HepG2 (cell line): ENCODE results near the gene PRDX6. TPM values are rescaled to one million over a fixed set of nuclear protein-coding genes. Genes with fewer than 3 reads are reported as not detected.
A peak's percentile ranks its signal among the peaks of the same experiment; 100 is the strongest.

Source experiments
- CENPX ChIP-seq: sonication (generic); formaldehyde crosslinking; IDR thresholded peaks from 2 replicates; pipeline ENCODE4 v1.9.0; 2021; ENCODE audit warnings: mild to moderate bottlenecking, missing genetic modification reagents, moderate library complexity
- EZH2 ChIP-seq: conservative IDR thresholded peaks from 2 replicates; pipeline ENCODE4 v1.6.1; 2012; ENCODE audit warnings: mild to moderate bottlenecking, low read depth, low read length, moderate library complexity
- GFI1 ChIP-seq: sonication (generic); formaldehyde crosslinking; IDR thresholded peaks from 2 replicates; pipeline ENCODE4 v1.5.0; 2020; ENCODE audit warnings: missing genetic modification reagents, mild to moderate bottlenecking, borderline replicate concordance
- GMEB1 ChIP-seq: sonication (generic); formaldehyde crosslinking; IDR thresholded peaks from 2 replicates; pipeline ENCODE4 v1.5.1; 2020; ENCODE audit warnings: missing genetic modification reagents, mild to moderate bottlenecking, borderline replicate concordance
- HCFC1 ChIP-seq: fragments of 150-350 bp; IDR thresholded peaks from 2 replicates; pipeline ENCODE4 v1.6.1; 2014; ENCODE audit warnings: low read depth, low read length
- HDAC2 ChIP-seq: sonication (generic); formaldehyde crosslinking; IDR thresholded peaks from 2 replicates; pipeline ENCODE4 v1.4.0; 2020; ENCODE audit warnings: missing genetic modification reagents
- HIC2 ChIP-seq: sonication (generic); formaldehyde crosslinking; IDR thresholded peaks from 2 replicates; pipeline ENCODE4 v1.9.0; 2022; ENCODE audit warnings: low read depth, missing genetic modification reagents
- KAT8 ChIP-seq: IDR thresholded peaks from 2 replicates; pipeline ENCODE4 v1.6.1; 2016; ENCODE audit warnings: missing genetic modification reagents, missing compliant biosample characterization
- MED13 ChIP-seq: sonication (generic); formaldehyde crosslinking; IDR thresholded peaks from 2 replicates; pipeline ENCODE4 v1.5.0; 2020; ENCODE audit warnings: missing genetic modification reagents
- NFATC3 ChIP-seq: sonication (generic); formaldehyde crosslinking; IDR thresholded peaks from 2 replicates; pipeline ENCODE4 v1.5.1; 2020; ENCODE audit warnings: mild to moderate bottlenecking, missing genetic modification reagents
- RARA ChIP-seq: IDR thresholded peaks from 2 replicates; pipeline ENCODE4 v1.6.1; 2016; ENCODE audit warnings: missing genetic modification reagents, missing compliant biosample characterization
- SATB2 ChIP-seq: sonication (generic); formaldehyde crosslinking; IDR thresholded peaks from 2 replicates; pipeline ENCODE4 v1.5.0; 2020; ENCODE audit warnings: missing genetic modification reagents
- TCF7L2 ChIP-seq: IDR thresholded peaks from 2 replicates; pipeline ENCODE4 v1.6.1; 2011; ENCODE audit warnings: mild to moderate bottlenecking, low read depth, low read length, moderate library complexity
- U2AF1 ChIP-seq: fragments of 200-400 bp; formaldehyde crosslinking; optimal IDR thresholded peaks from 2 replicates; pipeline ENCODE3; 2017; ENCODE audit warnings: mild to moderate bottlenecking, low read depth, low read length
- ZBTB37 ChIP-seq: sonication (generic); formaldehyde crosslinking; IDR thresholded peaks from 2 replicates; pipeline ENCODE4 v1.4.0; 2020; ENCODE audit warnings: mild to moderate bottlenecking, missing genetic modification reagents
- ZNF275 ChIP-seq: sonication (generic); formaldehyde crosslinking; IDR thresholded peaks from 2 replicates; pipeline ENCODE4 v1.8.0; 2022; ENCODE audit warnings: missing genetic modification reagents, mild to moderate bottlenecking, inconsistent platforms, borderline replicate concordance
- ZNF432 ChIP-seq: sonication (generic); formaldehyde crosslinking; IDR thresholded peaks from 2 replicates; pipeline ENCODE4 v1.5.0; 2020; ENCODE audit warnings: missing genetic modification reagents, mild to moderate bottlenecking, borderline replicate concordance
- ZNF451 ChIP-seq: sonication (generic); formaldehyde crosslinking; IDR thresholded peaks from 2 replicates; pipeline ENCODE4 v1.5.0; 2020; ENCODE audit warnings: mild to moderate bottlenecking, missing genetic modification reagents
- ZNF572 ChIP-seq: sonication (generic); formaldehyde crosslinking; IDR thresholded peaks from 2 replicates; pipeline ENCODE4 v1.5.1; 2020; ENCODE audit warnings: mild to moderate bottlenecking, missing genetic modification reagents
- ZNF788 ChIP-seq: sonication (generic); formaldehyde crosslinking; IDR thresholded peaks from 2 replicates; pipeline ENCODE4 v1.5.0; 2020; ENCODE audit warnings: mild to moderate bottlenecking, missing genetic modification reagents, borderline replicate concordance
- ZSCAN22 ChIP-seq: sonication (generic); formaldehyde crosslinking; IDR thresholded peaks from 2 replicates; pipeline ENCODE4 v1.4.0; 2020; ENCODE audit warnings: mild to moderate bottlenecking, missing genetic modification reagents
- ZSCAN25 ChIP-seq: sonication (generic); formaldehyde crosslinking; IDR thresholded peaks from 2 replicates; pipeline ENCODE4 v1.8.0; 2022; ENCODE audit warnings: mild to moderate bottlenecking, missing genetic modification reagents
- polyA plus RNA-seq, 8 experiments: library from polyadenylated mRNA; depleted of rRNA in 3 of 8; stranded (reverse) in 7 of 8; unstranded in 1 of 8; fragments of >200 nt; fragmentation: Illumina TruSeq in 4 of 8; extraction: Trizol in 4 of 8; gene quantifications; 2 replicates each; pipeline versions ENCODE4 v1.2.1 to v1.2.3, GENCODE V29; 2011 to 2016; ENCODE audit warnings: low read depth in 4 of 8, missing spikeins in 1 of 8, mixed read lengths in 1 of 8; ENCODE audit not compliant: insufficient read depth in 1 of 8
- total RNA-seq, 5 experiments: library from RNA; depleted of rRNA; stranded (reverse); fragments of >200 nt; fragmentation: Illumina TruSeq; extraction: Trizol; gene quantifications; 2 replicates each; pipeline ENCODE4 v1.2.3, GENCODE V29; 2016; ENCODE audit warnings: low read depth in 1 of 5

PRDX6 gene
- total and polyA plus RNA-seq, 2 of the 13 experiments (the other 11 are each of a cell fraction or from before 2014, with no cell fraction given): 224 to 309 TPM

- TF ChIP-seq MED13 (CRISPR knock-in tag) (0 out of 2 replicates have a peak, but pooled peaks have one; percentile 44), U2AF1 (no peak), ZNF432 (CRISPR knock-in tag) (no peak), HCFC1 (no peak), ZNF275 (CRISPR knock-in tag) (no peak), RARA (CRISPR knock-in tag) (no peak), ZNF572 (CRISPR knock-in tag) (no peak), KAT8 (CRISPR knock-in tag) (no peak), ZBTB37 (CRISPR knock-in tag) (no peak), HDAC2 (peak; percentile 38; the same call in 1 of the 2 replicates), ZSCAN22 (0 out of 2 replicates have a peak, but pooled peaks have one; percentile 78), GFI1 (peak; percentile 22; the same call in 1 of the 2 replicates), TCF7L2 (no peak), ZSCAN25 (CRISPR knock-in tag) (peak; percentile 6; the same call in 1 of the 2 replicates), EZH2 (no peak), ZNF451 (peak; percentile 74), CENPX (CRISPR knock-in tag) (no peak), NFATC3 (CRISPR knock-in tag) (no peak), GMEB1 (CRISPR knock-in tag) (no peak; the same call in 1 of the 2 replicates), ZNF788 (CRISPR knock-in tag) (no peak; the same call in 1 of the 2 replicates), SATB2 (CRISPR knock-in tag) (peak; percentile 15; the same call in 1 of the 2 replicates), HIC2 (CRISPR knock-in tag) (no peak)
Measured at GRCh38 chr1:173477286-173478093, at the start of gene PRDX6 (continued).
